GM12878 (cell line): ENCODE data around the gene WDR11. TPM values are rescaled to one million over a fixed set of nuclear protein-coding genes. Genes with fewer than 3 reads are reported as not detected.

ENCODE experiments used
- ATAC-seq: fragments of 200-7000 bp; cut with Tn5 transposase; 3 replicates; pipeline ENCODE4 v1.9.1; 2020; ENCODE audit warnings: mild to moderate bottlenecking, moderate library complexity
- BruUV-seq: library from RNA; stranded (reverse); fragments of 400-500 nt; replicated peaks from 2 replicates; lab custom pipeline; 2021; lab: Mats Ljungman, UMichigan
- CTCF ChIA-PET: fragments of 300-600 bp; sonication (Branson Sonifier 250); formaldehyde crosslinking; extraction: SDS; loops from one replicate; lab custom pipeline; 2021; ENCODE audit warnings: inconsistent platforms; lab: Yijun Ruan, JAX
- POLR2A ChIA-PET: fragments of 350-600 bp; formaldehyde crosslinking; extraction: SDS; loops from one replicate; lab custom pipeline; 2021; ENCODE audit warnings: inconsistent platforms; lab: Charles Lee
- RAD21 ChIA-PET: fragments of 300-600 bp; sonication (Branson Sonifier 250); formaldehyde crosslinking; loops from one replicate; lab custom pipeline; 2023; ENCODE audit warnings: antibody characterized with exemption; ENCODE audit not compliant: unreplicated experiment; lab: Charles Lee
- SMC1A ChIA-PET: fragments of 300-600 bp; sonication (Branson Sonifier 250); formaldehyde crosslinking; loops from one replicate; lab custom pipeline; 2023; ENCODE audit not compliant: unreplicated experiment, uncharacterized antibody; lab: Charles Lee
- DNase-seq: peaks from one replicate; pipeline ENCODE4 v3.0.0-alpha.2; 2011; ENCODE audit warnings: low read depth, low spot score
- FAIRE-seq: peaks from 3 replicates; lab custom pipeline; 2011; peaks lifted over from hg19 to GRCh38; lab: Jason Lieb, UNC
- H2AFZ ChIP-seq: 2 replicates; pipeline ENCODE4 v1.6.0; 2011; ENCODE audit warnings: low read depth, low read length, control low read depth; ENCODE audit not compliant: control insufficient read depth
- H3K27ac ChIP-seq: 2 replicates; pipeline ENCODE4 v1.5.1; 2011; ENCODE audit warnings: control low read depth; ENCODE audit not compliant: control insufficient read depth, insufficient read depth
- H3K27me3 ChIP-seq, 2 experiments: replicated peaks in 1 of 2; 2 replicates each; pipeline versions ENCODE4 v1.6.0 to v1.6.1; 2011; ENCODE audit warnings: low read length in 1 of 2; ENCODE audit not compliant: control insufficient read depth in 2 of 2, insufficient read depth in 2 of 2
- H3K36me3 ChIP-seq, 2 experiments: 2 replicates each; pipeline ENCODE4 v1.5.1; 2011; ENCODE audit warnings: low read length in 1 of 2; ENCODE audit not compliant: control insufficient read depth in 2 of 2, insufficient read depth in 2 of 2
- H3K4me1 ChIP-seq: 2 replicates; pipeline ENCODE4 v1.6.1; 2011; ENCODE audit warnings: mild to moderate bottlenecking, low read length, moderate library complexity, mixed read lengths; ENCODE audit not compliant: control insufficient read depth, insufficient read depth
- H3K4me2 ChIP-seq: 2 replicates; pipeline ENCODE4 v1.6.0; 2011; ENCODE audit warnings: control low read depth; ENCODE audit not compliant: control insufficient read depth, insufficient read depth
- H3K4me3 ChIP-seq: fragments of 200-600 bp; sonication (generic); 2 replicates; pipeline ENCODE4 v1.5.1; 2016
- H3K79me2 ChIP-seq: 2 replicates; pipeline ENCODE4 v1.6.0; 2011; ENCODE audit warnings: low read length; ENCODE audit not compliant: control insufficient read depth, insufficient read depth
- H3K9ac ChIP-seq: 2 replicates; pipeline ENCODE4 v1.8.0; 2011; ENCODE audit warnings: low read length, control low read depth, mixed read lengths; ENCODE audit not compliant: control insufficient read depth, insufficient read depth
- H3K9me3 ChIP-seq: replicated peaks from 3 replicates; pipeline ENCODE4 v1.5.1; 2011; ENCODE audit warnings: mild to moderate bottlenecking, low read length; ENCODE audit not compliant: control insufficient read depth, insufficient read depth
- H4K20me1 ChIP-seq: 2 replicates; pipeline ENCODE4 v1.6.0; 2011; ENCODE audit not compliant: control insufficient read depth, insufficient read depth
- BACH1 ChIP-seq: fragments of 450-650 bp; IDR thresholded peaks from 2 replicates; pipeline ENCODE4 v1.6.1; 2017; ENCODE audit warnings: mild to moderate bottlenecking, borderline replicate concordance
- HCFC1 ChIP-seq: fragments of 150-350 bp; IDR thresholded peaks from 2 replicates; pipeline ENCODE4 v1.6.1; 2014; ENCODE audit warnings: low read length
- PAX8 ChIP-seq: fragments of 450-650 bp; IDR thresholded peaks from 2 replicates; pipeline ENCODE4 v1.6.1; 2017; ENCODE audit warnings: mild to moderate bottlenecking, moderate library complexity
- REST ChIP-seq: IDR thresholded peaks from 2 replicates; pipeline ENCODE4 v1.6.1; 2012; ENCODE audit warnings: mild to moderate bottlenecking, low read depth, low read length
- SMAD1 ChIP-seq: fragments of 450-650 bp; IDR thresholded peaks from 2 replicates; pipeline ENCODE4 v1.6.1; 2018; ENCODE audit warnings: mild to moderate bottlenecking, low read depth; ENCODE audit not compliant: partially characterized antibody
- WGBS: methylation state at CpG from one replicate; pipeline ENCODE4 v1.1.6; 2016; ENCODE audit warnings: low lambda C conversion rate; ENCODE audit not compliant: insufficient replicate concordance, insufficient coverage; ENCODE audit errors: missing lambda C conversion rate; 5-methylcytosine and 5-hydroxymethylcytosine counted together
- in situ Hi-C: fragments of 300-500 bp; cut with MboI; formaldehyde crosslinking; loops from 9 replicates; pipeline ENCODE4 v1.14.3; 2018; ENCODE audit warnings: mixed read lengths
- intact Hi-C: fragments of 100-400 bp; cut with micrococcal nuclease; formaldehyde crosslinking; loops from one replicate; pipeline ENCODE4 v1.14.2; 2022; ENCODE audit not compliant: unreplicated experiment
- polyA plus RNA-seq, 11 experiments: library from polyadenylated mRNA; depleted of rRNA in 4 of 11; unstranded in 6 of 11; stranded (reverse) in 5 of 11; fragments of >200 nt; fragmentation: Nextera tagmentation in 4 of 11; fragmentation: Illumina TruSeq in 1 of 11; extraction: Ambion mirVana in 4 of 11; extraction: Trizol in 1 of 11; gene quantifications; 1 replicate in 1 of 11; 2 replicates in 10 of 11; pipeline versions ENCODE4 v1.2.1 to v1.2.3, GENCODE V29; 2011 to 2016; ENCODE audit warnings: inconsistent platforms in 2 of 11, missing spikeins in 2 of 11, low read depth in 1 of 11
- total RNA-seq, 4 experiments: library from RNA; depleted of rRNA in 3 of 4; stranded (reverse); fragments of >200 nt in 3 of 4; fragmentation: Illumina TruSeq in 1 of 4; extraction: Trizol in 1 of 4; gene quantifications; 2 replicates each; pipeline versions ENCODE4 v1.2.1 to v1.2.3, GENCODE V29; 2013 to 2021
- TF ChIP-seq, protein P1 (sequence below): IDR thresholded peaks from 2 replicates; pipeline ENCODE4 v1.6.1; 2012; ENCODE audit warnings: low read depth, low read length, improper control_type of control experiment

Gene WDR11
- total and polyA plus RNA-seq, 10 of the 15 experiments (the other 5 are each of a cell fraction or from before 2014, with no cell fraction given) = 21.3 to 132 (median 42.6) TPM

DNA sequence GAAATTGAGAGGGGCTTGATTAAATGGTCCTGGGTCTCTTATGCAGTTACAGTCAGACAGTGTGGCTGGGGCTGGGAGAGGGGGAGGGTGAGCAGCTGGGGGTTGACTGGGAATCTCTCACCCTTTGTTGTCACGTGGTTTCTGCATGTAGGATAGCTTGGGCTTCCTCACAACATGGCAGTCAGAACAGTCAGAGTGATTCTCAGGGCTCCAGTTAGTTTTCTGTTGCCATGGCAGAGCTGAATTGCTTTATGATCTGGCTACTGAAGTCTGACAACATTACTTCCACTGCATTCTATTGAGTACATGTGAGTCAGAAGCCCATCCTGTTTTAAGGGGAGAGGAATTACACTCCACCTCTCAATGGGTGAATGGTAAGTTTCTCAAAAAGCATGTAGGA lies 102.7 kb downstream of the WDR11 start:
- H3K9ac ChIP-seq = no peak overlapping the region
- SMC1A ChIA-PET = no interaction called here
- WGBS = 0% methylated on average over 1 of the region's 1 CpG
- intact Hi-C loops (no loop called here), in situ Hi-C loops (no loop called here)
- CTCF ChIA-PET = no interaction called here
- no peaks in the 10 kb centered on the region for H3K79me2 ChIP-seq
- RAD21 ChIA-PET = no interaction called here
- FAIRE-seq (no peak), ATAC-seq (no peak), DNase-seq (no peak)
- H3K27me3 ChIP-seq = peaks cover 8 to 11% of the 10 kb centered on the region in 2 experiments
- H4K20me1 ChIP-seq = no peaks in the 10 kb centered on the region
- no peak overlapping the region for H3K4me3 ChIP-seq
- BruUV-seq = no TSS peak
- no peak overlapping the region for H3K27ac ChIP-seq
- H3K4me1 ChIP-seq = no peaks in the 10 kb centered on the region
- no peaks in the 10 kb centered on the region for H3K36me3 ChIP-seq
- POLR2A ChIA-PET = no interaction called here
- peaks cover 2% of the 10 kb centered on the region; the same call in 1 of the 3 replicates for H3K9me3 ChIP-seq
- H3K4me2 ChIP-seq = no peak overlapping the region
- no peak overlapping the region for H2AFZ ChIP-seq
- TF ChIP-seq BACH1 (no peak), REST (no peak), PAX8 (no peak), SMAD1 (no peak), HCFC1 (no peak)
- TF ChIP-seq, protein P1, sequence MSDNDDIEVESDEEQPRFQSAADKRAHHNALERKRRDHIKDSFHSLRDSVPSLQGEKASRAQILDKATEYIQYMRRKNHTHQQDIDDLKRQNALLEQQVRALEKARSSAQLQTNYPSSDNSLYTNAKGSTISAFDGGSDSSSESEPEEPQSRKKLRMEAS = no peak
